ENCODE measurements around the gene TBC1D13.
"Not testable (repeated sequence)": the region's sequence is repeated elsewhere in the genome, so short reads cannot be mapped to it uniquely, and the experiment has no call there.

The TBC1D13 gene

DNA sequence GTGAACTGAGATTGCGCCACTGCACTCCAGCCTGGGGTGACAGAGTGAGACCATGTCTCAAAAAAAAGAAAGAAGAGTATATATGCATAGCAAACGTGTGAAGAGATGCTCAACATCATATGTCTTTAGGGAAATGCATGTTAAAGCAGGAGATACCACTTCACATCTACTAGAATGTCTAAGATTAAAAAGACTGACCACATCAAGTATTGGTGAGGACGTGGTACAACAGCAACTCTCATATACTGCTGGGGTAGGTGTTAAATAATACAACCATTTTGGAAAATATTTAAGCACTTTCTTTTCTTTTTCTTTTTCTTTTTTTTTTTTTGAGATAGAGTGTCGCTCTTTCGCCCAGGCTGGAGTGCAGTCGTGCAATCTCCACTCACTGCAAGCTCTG is 1.6 kb upstream of the TBC1D13 start:
- DNase-seq = no peak

DNA sequence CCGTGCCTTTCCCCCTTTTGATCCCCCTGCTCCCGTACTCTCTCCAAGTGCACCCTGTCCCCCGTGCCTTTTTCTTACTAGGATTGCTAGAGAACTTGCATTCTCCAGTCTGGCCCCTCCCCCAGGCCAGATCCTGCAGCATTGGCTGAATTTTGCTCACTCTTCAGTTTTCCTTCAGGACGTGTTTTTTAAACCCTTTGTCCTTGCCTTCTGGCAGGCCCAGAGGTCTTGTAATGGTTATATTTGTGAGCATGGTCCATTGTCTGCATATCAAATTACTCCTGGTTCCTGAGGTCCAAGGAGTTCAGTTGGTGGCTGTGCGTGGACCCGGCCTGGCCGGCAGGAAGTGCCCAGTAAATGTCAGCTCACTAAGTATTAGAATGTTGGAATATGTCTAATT is 606 bp downstream of the TBC1D13 start:
- DNase-seq = no peak

DNA sequence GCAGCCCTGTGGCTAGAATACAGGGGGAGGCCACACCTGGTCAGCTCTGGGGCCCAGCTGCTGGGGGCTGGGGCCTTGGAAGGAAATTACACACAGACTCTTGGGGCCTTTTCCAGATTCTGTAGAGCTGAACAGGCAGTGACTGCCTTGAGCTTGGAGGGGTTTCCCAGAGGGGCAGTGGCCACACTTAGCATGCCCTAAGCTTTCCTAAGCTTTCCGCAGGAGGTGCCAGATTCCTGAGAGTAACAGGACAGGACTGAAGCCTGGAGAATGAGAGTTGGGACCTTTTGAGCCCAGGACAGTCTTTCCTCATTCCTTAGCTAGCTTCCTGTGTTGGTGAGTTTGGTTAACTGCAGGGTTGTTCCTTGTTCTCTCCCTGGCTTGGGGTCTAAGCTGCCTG is 1.4 kb downstream of the TBC1D13 start:
- DNase-seq = no peak

DNA sequence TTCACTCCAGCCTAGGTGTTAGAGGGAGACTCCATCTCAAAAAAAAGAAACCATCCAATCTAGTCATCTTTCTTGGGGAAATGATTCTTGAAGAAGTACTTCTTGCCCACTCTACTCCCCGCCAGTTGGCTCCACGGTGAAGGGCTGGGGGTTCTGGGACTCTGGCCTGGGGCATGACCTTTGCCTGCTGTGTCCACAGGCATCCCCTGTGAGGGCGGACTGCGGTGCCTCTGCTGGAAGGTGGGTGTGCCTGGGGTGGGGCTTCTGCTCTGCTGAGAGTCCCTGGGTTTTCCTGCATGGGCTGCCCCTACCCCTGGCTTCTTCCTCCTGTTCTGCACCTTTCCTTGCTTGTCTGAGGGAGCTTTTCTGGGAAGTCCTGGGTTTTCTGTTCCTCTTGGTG is 3.5 kb downstream of the TBC1D13 start:
- DNase-seq = no peak

GRCh38 chr9:128792134-128792533 is 5.1 kb downstream of the TBC1D13 start:
- no peak for DNase-seq

- no peak for DNase-seq
Observed at GRCh38 chr9:128792978-128793686, 6.1 kb downstream of the TBC1D13 start.

DNA sequence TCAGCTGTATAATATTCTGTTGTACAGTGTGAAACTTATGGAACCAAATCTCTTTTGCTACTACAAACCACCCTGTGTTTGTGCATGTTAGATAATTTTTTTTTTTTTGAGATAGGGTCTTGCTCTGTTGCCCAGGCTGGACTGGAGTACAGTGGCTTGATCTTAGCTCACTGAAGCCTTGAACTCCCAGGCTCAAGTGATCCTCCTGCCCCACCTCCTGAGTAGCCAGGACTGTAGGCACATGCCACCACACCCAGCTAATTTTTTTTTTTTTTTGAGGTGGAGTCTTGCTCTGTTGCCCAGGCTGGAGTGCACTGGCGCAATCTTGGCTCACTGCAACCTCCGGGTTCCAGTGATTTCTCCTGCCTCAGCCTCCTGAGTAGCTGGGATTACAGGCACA is 7.9 kb downstream of the TBC1D13 start:
- DNase-seq = not testable (repeated sequence)

GRCh38 chr9:128798896-128799295 is 11.8 kb downstream of the TBC1D13 start:
- no peak for DNase-seq

GRCh38 chr9:128800061-128800460 is 13.0 kb downstream of the TBC1D13 start:
- no peak for DNase-seq

DNA sequence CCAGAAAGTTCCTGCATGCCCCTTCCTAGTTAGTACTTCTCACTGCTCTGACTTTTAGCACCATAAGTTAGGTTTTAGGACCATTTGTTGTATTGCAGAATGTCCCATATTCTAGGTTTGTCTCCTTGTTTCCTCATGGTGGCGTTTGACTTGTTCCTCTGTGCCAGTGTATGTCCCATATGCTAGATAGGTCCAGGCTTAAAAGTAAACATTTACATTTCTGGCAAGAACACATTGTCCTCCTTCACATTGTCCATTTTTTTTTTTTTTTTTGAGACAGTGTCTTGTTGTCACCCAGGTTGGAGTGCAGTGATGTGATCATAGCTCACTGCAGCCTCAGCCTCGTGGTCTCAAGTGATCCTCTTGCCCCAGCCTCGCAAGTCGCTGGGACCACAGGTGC is 15.4 kb downstream of the TBC1D13 start:
- DNase-seq = no peak

DNA sequence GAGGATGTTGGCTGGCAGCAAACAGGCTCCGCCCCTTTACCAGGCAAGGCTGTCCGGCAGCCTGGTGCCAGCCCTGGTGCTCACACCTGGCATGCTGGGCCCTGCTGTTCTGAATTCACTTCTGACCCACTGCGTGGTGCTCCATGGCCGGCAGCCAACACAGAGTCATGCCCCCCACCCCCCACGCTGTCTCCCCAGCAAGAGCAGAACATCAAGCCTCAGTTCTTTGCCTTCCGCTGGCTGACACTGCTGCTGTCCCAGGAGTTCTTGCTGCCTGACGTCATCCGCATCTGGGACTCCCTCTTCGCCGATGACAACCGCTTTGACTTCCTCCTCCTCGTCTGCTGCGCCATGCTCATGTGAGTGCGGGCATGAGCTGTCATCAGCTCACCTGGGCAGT is 18.6 kb downstream of the TBC1D13 start:
- DNase-seq = no peak

- no peak for DNase-seq
Observed at GRCh38 chr9:128807827-128808226, 20.8 kb downstream of the TBC1D13 start.

GRCh38 chr9:128808543-128808942 is 21.5 kb downstream of the TBC1D13 start:
- DNase-seq = no peak

DNA sequence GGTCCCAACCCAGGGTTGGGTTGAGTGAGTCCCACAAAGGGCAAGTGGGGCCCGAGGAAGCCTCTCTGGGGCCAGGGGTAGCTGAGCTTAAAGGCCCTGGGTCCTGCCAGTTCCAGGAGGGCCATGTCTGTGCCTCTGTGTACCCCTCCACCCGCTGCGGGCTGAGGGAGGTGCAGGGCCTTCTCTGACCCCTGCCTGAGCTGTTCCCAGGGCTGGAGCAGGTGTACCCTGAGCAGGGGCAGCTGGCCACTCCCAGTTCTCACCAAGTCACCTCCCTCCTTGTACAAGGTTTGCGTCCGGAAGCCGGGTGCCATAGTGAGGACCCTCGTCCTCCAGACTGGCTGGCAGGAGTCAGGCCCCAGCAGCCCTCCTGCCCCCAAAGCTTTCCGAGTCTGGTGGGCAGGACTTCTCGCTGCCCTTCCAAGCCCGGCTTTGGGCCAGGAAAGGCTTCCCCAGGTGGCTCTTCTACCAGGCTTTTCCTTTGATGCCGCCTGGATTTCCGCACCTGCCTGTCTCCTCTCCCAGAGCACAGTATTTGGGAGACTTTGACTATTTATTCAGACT is 22.1 kb downstream of the TBC1D13 start:
- no peak for DNase-seq

- no peak for DNase-seq
Observed at GRCh38 chr9:128809831-128810230, 22.8 kb downstream of the TBC1D13 start.

GRCh38 chr9:128810873-128811272 is 23.8 kb downstream of the TBC1D13 start:
- DNase-seq = no peak

GRCh38 chr9:128818099-128818838 is 31.2 kb downstream of the TBC1D13 start, which contains the start of gene ENDOG:
Gene ENDOG (plus strand): TSS chr9:128818500. CDS start chr9:128818685, 185 bp downstream.
- DNase-seq = peak; percentile 96

GRCh38 chr9:128818839-128819715 is 32.0 kb downstream of the TBC1D13 start:
- DNase-seq = peak; percentile 16

DNA sequence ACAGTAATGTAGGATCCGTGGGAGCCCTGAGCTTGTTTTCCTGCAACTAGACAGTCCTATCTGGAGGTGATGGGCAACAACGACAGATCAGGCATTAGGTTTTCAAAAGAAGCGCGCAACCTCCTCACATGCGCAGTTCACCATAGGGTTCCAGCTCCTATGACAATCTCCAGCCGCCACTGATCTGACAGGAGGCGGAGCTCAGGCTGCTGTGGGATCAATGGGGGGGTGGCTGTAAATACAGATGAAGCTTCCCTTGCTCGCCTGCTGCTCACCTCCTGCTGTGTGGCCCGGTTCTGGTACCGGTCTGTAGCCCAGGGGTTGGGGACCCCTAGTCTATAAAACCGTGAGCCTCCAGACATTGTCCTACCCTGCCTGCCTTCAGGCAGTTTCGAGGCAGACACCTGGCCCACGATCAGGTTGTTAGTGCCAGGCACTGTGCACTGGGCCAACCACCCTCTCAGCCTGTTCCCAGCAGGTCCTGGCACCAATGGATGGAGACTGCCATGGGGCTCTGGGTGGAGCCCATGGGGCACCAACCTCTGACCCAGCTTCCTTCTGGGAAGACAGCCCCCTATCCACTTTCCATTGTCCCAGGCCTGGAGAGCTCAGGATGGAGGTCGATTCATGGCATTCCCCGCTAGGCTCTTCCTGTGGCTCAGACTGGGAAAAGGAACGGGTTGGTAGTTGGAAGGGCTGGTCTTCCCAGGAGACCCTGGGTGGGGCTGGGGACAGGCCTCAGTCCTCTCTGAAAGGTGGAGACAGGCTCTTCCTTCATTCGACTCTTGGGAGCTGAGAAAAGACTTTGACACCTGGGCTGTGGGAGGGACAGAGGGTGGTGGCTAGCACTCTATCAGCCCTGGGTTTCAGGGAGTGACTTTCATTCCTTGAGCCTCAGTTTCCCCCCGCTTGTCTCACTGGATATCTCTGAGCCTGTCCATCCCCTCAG is 32.9 kb downstream of the TBC1D13 start:
- no peak for DNase-seq

DNA sequence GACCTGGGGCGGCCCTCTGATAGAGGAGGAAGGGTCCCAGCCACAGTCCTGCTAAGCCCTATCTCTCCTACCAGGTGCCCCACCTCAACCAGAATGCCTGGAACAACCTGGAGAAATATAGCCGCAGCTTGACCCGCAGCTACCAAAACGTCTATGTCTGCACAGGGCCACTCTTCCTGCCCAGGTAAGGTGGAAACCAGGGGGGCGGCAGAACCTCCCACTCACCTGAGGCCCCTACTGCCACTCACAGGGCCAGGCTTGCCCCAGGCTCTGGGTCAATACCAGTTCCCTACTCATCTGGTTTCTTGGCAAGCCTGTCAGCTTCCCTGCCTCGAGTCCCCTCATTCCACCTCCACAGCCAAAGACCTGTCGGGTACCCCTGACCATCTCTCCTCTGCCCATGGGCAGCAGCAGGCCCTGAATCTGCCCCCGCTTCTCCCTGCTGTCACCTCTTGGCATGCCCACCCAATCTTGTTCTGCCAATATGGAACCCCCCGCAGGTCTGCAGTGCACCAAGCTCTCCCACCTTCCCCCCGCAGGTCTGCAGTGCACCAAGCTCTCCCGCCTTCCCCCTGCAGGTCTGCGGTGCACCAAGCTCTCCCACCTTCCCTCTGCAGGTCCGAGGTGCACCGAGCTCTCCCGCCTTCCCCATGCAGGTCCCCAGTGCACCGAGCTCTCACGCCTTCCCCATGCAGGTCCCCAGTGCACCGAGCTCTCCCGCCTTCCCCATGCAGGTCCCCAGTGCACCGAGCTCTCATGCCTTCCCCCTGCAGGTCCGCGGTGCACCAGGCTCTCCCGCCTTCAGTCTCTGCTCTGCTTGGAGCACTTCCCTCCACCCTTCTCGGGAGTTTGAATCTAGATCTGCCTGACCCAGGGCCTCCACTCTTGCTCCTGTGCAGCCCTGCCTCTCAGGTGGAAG is 33.9 kb downstream of the TBC1D13 start:
- DNase-seq = no peak
